Measurements from ENCODE around the gene HOXA13.
A peak's percentile ranks its signal among the peaks of the same experiment; 100 is the strongest.

The HOXA13 gene

DNA sequence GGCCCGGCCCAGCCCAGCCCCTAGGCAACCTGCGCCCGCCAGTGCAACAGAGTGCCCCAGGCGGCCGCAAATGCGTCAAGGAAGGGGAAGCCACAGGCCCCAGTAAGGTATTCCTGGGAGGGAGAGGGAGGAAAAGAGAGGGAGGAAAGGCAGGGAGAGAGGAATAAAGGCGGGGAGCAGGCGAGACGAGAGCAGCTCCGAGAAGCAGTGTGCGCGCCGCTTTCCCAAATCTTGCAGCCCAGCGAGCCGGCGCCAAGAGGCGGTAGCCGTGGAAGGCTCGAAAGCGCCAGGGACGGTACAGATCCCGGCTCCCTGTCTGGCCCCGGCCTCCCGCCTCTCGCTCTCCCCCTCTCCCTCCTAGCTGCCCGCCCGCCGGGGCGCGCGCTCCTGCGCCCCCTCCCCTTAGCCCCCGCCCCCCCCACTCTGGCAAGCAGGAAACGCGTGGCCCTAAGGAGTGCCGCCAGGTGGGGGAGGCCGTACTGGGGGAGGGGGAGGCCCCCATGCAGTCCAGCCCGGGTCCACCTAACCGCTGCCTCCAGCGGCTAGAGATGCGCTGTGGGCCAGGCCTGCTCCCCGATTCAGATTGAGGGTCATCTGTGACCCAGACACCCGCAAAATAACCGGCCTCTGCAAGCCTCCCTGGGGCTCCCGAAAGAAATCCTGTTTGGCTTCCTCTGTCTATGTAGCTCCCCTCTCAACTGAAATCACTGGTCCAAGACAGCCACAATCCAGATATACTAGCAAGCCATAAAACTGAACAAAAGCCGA lies 30.0 kb downstream of the HOXA13 start:
- peak; percentile 73 for DNase-seq

DNA sequence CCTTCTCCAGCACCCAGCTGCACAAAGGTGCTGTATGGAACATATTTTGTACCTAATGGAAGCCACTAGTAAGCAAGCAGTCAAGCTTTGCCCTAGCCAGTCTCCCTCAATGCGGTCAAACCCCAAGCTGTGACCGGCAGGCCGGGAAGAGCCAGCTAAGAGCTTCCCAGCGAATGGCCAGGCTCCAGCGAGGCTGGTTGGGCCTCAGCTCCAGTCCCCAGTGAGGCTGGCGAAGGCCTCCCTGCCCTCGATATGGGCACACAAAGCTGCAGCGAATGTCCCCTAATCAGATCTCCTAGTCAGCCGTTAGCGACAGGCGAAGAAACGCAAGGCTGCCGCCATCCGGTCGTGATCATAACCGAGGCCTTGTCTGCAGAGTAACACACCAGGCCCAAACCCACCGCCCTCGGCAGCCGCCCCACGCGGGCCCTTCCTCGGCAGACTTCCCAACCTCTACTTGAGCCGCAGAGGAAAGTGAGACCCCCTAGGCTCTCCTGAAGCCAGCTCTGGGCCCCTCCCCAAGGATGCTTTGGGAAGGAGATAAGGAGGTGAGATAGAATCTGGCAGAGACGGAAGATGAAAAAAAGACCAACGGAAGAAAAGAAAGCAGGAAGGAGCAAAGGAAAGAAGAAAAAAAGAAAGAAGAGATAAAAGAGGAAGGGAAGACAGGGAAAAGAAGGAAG lies 31.5 kb downstream of the HOXA13 start:
- DNase-seq = peak; percentile 83

DNA sequence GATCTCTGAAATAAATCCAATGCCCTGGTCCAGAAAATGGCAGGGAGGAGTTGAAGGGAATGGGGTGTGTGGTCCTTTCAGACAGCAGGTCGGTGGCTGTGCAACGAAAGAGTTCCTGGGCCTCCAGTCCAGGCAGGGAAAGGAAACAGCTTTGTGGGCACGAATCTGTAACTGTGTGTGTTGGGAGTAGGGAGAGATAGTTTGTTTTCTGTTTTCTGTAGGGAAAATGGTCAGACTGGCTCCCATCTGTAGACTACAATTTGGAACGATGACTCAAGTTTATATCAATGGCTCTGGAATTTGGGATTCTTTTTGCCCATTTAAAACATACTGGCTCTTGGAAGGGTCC lies 32.0 kb downstream of the HOXA13 start:
- DNase-seq = no peak

- no peak for DNase-seq
These were observed 33.1 kb downstream of the HOXA13 start for GRCh38 chr7:27166531-27167505.

DNA sequence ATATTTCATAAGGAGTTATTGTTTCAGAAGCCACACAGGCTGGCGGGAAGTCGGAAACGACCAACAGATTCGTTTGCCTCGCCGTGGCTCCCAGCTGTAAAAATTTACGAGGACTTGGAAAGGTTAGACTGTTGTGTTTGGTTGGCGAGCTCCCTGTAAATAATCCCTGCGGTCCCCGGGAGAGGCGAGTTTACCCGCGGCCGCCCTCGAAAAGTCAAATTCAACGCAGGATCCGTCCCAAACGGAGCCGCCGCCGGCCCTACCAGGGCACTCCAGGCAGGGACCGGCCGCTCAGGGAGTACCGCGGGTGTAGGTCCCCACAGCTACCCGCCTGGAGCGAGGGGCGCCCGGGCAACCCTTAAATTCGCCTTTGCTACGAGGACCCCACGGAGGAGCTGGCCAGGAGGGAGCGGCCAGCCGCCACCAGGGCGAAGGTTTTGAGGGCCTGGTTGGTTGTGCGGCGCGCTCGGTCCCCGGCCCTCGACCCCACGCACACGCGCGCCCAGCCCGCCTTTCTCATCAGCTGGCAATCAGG lies 33.8 kb downstream of the HOXA13 start:
- DNase-seq = peak; percentile 69

DNA sequence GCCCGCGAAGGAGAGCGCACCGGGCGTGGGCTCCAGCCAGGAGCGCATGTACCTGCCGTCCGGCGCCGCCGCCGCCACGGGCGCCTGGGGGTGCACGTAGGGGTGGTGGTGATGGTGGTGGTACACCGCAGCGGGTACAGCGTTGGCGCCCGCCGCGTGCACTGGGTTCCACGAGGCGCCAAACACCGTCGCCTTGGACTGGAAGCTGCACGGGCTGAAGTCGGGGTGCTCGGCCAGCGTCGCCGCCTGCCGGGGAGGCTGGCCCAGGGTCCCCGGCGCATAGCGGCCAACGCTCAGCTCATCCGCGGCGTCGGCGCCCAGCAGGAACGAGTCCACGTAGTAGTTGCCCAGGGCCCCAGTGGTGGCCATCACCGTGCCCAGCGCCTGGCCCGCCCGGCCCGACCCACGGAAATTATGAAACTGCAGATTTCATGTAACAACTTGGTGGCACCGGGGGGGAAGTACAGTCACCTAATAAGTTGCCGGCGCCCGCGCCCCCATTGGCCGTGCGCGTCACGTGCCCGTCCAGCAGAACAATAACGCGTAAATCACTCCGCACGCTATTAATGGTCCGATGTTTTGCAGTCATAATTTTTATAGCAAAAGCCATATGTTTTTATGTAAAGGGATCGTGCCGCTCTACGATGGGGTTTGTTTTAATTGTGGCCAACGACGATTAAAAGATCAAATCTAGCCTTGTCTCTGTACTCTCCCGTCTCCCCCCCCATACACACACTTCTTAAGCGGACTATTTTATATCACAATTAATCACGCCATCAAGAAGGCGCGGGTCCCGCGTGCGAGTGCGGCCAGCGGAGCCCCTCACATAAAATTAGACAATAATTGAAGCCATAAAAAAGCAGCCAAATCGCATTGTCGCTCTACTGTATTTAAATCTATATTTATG lies 34.5 kb downstream of the HOXA13 start, which contains the start of gene HOXA9:
HOXA9 (minus strand) TSS at position 449 of the 907 bp plus-strand sequence; CDS start at position 369, 80 bp downstream.
- DNase-seq = peak; percentile 93

DNA sequence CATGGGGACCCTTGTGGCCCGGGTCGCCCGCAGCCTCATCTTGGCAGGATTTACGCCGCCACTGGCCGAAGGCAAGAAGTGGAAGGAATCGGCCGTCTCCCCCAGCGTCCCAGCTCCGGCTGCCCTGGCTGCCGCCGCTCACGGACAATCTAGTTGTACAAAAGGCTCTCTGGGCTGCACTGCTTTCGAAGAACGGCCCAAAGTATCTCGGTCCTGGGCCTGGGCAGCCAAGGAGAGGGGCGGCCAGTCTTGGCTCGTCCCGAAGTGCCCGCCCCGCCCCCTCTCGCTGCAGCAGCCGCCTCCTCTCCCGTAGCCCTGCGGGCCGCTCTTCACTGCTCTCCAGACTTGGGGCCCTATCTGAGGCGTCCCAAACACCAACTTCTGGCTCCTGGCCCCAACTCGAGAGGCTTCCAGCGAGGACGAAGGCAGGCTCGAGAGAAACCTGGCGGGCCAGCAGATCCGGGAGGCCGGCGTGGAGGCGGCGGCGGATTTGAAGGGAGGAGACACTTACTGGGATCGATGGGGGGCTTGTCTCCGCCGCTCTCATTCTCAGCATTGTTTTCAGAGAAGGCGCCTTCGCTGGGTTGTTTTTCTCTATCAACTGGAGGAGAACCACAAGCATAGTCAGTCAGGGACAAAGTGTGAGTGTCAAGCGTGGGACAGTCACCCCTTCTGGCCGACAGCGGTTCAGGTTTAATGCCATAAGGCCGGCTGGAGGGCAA lies 35.4 kb downstream of the HOXA13 start:
- DNase-seq = peak; percentile 73

DNA sequence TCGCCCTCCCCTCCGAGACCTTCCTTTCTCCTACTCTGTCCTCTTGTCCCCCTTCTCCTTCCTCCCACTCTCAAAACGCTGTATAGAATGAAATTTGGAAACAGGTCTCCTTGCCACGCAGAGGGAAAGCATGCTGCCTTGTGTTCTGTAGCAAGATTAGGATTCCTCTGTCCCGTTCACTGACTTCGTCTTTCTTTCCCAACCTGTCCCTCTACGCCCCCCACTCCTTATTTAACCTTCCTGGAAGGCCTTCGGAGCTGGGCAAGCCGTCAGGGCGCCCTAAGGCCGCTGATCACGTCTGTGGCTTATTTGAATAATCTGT lies 35.9 kb downstream of the HOXA13 start:
- no peak for DNase-seq

GRCh38 chr7:27163288-27164044 lies 36.4 kb downstream of the HOXA13 start:
- DNase-seq = no peak

GRCh38 chr7:27162561-27163287 lies 37.2 kb downstream of the HOXA13 start:
- DNase-seq = no peak

GRCh38 chr7:27161721-27162560 lies 38.0 kb downstream of the HOXA13 start:
- peak; percentile 55 for DNase-seq

GRCh38 chr7:27161214-27161720 lies 38.6 kb downstream of the HOXA13 start:
- DNase-seq = peak; percentile 71

DNA sequence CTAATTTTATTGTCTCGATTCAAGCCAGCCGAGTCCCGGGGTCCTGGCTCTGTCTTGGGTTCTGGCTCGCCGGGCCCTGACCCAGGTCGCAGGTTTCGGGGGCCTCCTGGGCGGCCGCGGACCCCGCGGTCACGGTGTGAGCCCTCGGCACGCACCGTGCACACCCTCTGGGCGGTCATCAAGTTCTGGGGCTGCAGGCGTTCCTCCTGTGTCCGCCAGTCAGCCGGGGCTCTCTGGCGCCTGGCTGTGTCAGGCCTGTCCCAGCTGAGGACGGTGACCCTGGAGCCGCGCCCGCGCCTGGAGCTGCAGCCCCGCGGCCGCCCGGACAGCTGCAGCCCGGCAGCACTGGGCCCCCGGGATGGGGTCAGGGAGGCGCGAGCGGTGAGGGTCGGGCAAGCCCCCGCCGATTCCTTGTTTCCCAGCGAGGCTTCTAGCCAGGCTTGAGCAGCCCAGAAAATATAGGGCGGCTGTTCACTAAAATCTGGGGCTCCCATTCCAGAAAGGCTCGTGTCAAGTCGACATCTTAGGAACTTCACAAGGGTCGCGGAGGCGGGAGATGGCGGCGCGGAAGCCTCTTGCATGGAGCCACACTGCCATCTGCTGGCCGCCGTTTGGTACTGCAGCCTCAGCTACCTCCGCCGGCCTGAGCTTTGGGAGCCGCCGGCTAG lies 39.2 kb downstream of the HOXA13 start:
- DNase-seq = peak; percentile 95

- DNase-seq = peak; percentile 60
These were observed 39.7 kb downstream of the HOXA13 start for GRCh38 chr7:27160145-27160545.

DNA sequence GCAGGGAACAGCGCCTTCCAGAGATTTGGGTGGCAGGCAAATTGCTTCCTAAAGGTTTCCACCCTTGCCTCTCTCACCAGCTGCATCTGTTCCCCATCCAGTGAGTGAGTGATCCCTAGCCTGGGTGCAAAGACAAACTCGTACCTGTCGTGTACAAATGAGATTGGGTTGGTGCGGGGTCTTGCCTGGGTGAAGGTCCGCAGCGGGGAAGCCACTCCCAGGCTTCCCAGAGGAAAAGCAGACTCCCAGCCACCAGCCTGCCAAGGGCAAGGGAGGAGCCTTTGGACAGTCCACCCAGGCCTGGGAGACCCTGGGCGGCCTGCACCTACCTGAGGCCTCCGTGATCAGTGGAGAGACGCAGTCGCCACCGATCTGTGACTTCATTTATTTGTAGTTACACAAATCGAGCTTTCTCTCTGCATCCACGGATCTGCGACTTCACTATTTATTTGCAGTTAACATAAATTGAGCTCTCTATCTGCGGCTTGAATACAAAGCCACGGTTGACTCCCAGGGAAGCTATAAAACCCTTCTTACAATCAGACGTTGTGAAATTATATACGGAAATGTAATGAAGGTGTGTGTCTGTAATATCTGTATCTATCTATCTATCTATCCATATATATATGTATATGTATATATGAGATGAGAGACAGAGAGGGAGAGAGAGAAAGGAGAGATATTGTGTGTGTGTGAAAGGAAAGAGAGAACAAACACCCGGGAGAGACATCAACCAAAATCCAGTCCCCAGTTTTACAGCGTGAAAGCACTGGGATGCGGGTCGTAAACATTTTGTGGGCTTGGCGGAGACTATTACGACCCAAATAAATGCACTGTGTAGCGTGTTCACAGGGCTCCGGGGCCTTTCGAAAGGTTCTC lies 40.4 kb downstream of the HOXA13 start:
- DNase-seq = peak; percentile 17

GRCh38 chr7:27158436-27159265 lies 41.2 kb downstream of the HOXA13 start:
- peak; percentile 23 for DNase-seq

Data from femur (tissue), 1 donor.